ENCODE measurements around the gene MARCHF7. TPM values are rescaled to one million over a fixed set of nuclear protein-coding genes. Genes with fewer than 3 reads are reported as not detected.
"Not testable (repeated sequence)": the region's sequence is repeated elsewhere in the genome, so short reads cannot be mapped to it uniquely, and the experiment has no call there.

Gene MARCHF7
- 51.4 and 66.9 TPM in 2 replicates for total RNA-seq

GRCh38 chr2:159712143-159712928 is at the start of gene MARCHF7:
Gene MARCHF7 (plus strand): TSS chr2:159712506. CDS start chr2:159729023, 16,517 bp downstream.
- peak; percentile 97 to 98 for DNase-seq (ENCODE audit: low read depth in 2 of 2)

DNA sequence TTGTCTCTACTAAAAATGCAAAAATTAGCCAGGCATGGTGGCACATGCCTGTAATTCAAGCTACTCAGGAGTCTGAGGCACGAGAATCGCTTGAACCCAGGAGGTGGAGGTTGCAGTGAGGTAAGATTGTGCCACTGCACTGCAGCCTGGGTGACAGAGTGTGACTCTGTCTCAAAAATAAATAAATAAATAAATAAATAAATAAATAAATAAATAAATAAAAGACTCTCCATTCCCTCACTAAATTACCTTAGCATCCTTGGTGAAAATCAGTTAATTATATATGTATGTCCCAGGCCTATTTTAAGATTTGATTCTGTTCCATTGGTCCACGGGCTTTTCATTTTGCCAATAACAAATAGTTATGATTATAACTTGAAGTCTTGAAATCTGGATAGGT is 44.9 kb upstream of the MARCHF7 start:
- not testable (repeated sequence) for DNase-seq (ENCODE audit: low read depth in 2 of 2)

DNA sequence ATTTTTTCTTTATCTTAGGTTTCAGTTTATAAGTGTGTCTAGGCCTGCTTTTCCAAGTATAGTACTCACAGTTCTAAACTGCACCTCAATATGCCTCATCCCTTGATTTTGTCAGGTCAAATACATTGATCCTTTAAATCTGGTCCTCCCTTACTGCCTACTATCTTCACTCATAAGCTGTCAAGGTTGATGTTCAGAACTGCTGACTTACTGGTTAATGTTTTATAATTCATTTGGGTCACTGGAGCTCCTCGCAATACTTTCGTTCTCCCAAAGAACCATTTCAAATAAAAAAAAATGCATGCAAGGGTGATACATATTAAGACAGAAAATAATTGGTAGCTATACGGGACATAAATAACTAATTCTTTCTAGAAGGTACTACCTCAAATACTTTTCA is 41.3 kb upstream of the MARCHF7 start:
- no peak for DNase-seq (ENCODE audit: low read depth in 2 of 2)

DNA sequence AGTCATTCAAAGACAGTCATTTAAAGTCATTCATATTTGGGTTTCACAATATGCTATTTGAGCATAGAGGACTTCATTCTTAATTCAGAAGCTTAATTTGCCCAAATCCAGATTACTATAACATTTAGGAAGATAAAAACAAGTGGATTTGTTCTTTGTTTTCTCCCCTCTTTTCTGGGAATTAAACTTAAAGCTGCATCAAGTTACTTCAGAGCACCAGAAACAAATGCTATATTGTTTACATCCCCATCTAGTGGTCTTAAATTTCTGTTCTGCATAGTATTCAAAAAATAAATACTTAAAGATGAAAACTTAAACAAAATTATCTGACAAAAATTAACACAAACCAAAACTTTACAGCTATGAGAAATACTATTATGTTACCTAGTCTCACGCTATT is 34.7 kb upstream of the MARCHF7 start:
- DNase-seq (ENCODE audit: low read depth in 2 of 2): peak; percentile 40 to 47

GRCh38 chr2:159680692-159681091 is 31.6 kb upstream of the MARCHF7 start:
- no peak for DNase-seq (ENCODE audit: low read depth in 2 of 2)

DNA sequence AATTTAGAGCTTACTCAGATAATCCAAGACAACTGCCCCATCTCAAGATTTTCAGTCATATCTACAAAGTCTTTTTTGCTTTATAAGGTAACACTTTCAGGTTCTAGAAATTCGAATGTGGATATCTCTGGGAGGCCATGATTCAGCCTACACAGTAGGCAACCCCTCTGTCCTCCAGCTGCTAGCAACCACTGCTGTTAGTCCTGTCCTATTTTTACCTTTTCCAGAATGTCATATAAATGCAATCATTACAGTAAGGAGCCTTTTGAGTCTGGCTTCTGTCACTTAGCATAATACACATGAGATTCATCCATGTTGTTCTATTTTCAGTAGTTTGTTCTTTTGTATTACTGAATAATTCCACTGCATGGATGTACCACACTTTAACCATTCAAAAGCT is 28.5 kb upstream of the MARCHF7 start:
- DNase-seq (ENCODE audit: low read depth in 2 of 2): no peak

DNA sequence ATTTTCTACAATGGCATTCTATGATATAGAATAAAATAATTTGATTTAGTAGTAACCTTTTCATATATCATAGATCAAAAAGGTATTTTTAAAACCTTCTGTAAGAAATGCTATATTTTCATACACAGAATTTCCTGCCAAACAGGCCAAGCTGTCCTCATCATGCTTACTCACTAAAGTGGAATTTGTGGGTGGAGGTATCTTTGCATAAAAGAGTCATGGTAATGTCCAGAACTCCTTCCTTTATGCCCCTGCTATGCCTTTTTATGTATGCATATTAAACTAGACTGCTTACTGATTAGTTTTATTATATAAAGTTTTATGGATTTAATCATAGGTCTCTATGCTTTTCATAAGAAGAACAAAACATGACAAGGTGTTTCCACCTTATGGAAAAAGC is 27.5 kb upstream of the MARCHF7 start:
- peak in 1 of 2 donors; percentile 53 for DNase-seq (ENCODE audit: low read depth in 2 of 2)

- no peak for DNase-seq (ENCODE audit: low read depth in 2 of 2)
Observed at GRCh38 chr2:159694500-159695040, 17.7 kb upstream of the MARCHF7 start.

DNA sequence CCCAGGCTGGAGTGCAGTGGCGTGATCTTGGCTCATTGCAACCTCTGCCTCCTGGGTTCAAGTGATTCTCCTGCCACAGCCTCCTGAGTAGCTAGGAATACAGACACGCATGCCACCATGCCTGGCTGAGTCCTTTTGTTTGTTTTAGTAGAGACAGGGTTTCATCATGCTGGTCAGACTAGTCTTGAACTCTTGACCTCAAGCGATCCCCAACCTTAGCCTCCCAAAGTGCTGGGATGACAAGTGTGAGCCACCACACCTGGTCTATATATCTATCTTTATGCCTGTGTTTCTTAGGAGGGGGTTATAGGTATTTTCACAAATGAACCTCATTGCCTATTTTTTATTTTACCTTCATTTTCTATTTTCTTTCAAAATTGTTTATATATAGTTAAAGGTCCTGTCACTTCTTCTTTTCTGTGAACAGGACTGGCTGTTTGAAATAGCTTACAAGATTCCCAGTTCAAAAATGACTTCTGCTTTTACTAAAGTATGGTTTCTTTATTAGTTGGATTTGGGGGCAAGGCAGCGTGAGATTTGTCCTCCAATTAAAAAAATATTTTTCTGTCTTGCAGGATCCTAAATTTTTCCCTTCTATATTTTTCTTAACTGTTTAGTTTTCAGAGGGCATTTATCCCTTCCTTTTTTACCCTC is 16.4 kb upstream of the MARCHF7 start:
- DNase-seq (ENCODE audit: low read depth in 2 of 2): no peak

- DNase-seq (ENCODE audit: low read depth in 2 of 2): no peak
Observed at GRCh38 chr2:159703491-159703890, 8.8 kb upstream of the MARCHF7 start.

GRCh38 chr2:159706385-159706980 is 5.8 kb upstream of the MARCHF7 start:
- DNase-seq (ENCODE audit: low read depth in 2 of 2): no peak

DNA sequence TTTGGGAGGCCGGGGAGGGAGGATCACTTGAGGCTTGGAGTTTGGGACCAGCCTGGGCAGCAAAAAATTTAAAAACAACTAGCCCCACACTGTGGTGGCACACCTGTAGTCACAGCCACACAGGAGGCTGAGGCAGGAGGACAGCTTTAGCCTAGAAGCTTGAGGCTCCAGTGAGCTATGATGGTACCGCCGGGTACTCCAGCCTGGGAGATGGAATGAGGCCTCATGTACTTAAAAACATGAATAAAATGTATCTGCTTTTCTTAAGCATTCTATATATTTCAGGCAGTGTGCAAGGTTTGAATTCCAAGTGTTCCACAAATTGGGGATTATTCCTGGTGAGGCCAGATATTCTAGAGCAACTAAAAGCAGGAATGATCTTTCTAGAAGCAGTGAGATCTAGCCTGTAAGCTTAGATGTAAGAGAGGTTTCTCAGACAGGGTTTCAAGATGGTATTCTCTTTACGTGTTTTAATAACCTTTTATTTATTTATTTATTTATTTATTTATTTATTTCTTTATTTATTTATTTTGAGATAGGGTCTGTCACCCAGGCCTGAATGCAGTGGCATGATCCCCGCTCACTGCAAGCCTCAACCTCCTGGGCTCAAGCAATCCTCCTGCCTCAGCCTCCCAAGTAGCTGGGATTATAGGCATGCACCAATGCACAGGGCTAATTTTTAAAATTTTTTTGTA is 4.1 kb upstream of the MARCHF7 start:
- no peak for DNase-seq (ENCODE audit: low read depth in 2 of 2)

- DNase-seq (ENCODE audit: low read depth in 2 of 2): peak; percentile 64 to 79
Observed at GRCh38 chr2:159710601-159711180, 1.6 kb upstream of the MARCHF7 start.

GRCh38 chr2:159711562-159712142 is 654 bp upstream of the MARCHF7 start:
- no peak for DNase-seq (ENCODE audit: low read depth in 2 of 2)

DNA sequence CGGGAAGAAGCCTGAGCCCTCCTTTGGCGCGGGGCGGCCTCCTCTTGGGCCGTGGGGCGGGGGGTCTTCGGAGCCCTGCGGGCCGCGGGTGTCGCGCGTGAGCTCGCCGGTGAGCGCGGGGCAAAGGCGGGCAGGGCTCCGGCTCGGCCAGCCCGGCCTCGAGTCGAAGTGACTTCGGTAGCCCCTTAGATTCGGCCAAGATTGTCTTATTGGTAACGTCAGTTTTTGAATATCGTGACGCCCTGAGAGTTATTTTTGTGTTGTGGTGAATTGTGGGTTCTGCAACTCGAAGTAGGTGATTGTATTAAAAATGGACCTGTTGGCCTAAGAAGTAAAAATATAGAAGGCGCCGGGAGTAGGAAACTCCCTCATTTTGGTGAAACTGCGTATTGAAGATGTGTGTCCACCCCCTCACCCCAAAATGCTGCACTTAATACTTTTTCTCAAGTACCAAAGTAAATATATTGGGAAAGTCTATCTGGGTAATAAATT is 669 bp downstream of the MARCHF7 start:
- DNase-seq (ENCODE audit: low read depth in 2 of 2): peak in 1 of 2 donors; percentile 32

GRCh38 chr2:159713631-159714246 is 1.4 kb downstream of the MARCHF7 start:
- peak; percentile 31 to 52 for DNase-seq (ENCODE audit: low read depth in 2 of 2)

GRCh38 chr2:159714247-159714930 is 2.1 kb downstream of the MARCHF7 start:
- DNase-seq (ENCODE audit: low read depth in 2 of 2): peak; percentile 13 to 79

DNA sequence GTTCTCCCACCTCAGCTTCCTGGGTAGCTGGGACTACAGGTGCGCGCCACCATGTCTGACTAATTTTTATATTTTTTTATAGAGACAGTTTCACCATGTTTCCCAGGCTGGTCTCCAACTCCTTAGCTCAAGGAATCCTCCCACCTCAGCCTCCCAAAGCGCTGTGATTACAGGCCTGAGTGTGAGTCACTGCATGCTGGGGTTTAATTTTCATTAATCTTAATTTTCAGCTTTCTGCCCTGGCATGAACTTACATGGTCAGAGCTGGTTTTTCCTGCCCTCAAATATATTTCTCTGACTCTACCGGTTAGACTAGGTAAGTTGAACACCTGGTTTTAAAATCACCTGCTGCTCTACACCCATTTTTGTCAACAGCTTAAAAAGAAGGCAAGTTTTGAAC is 3.1 kb downstream of the MARCHF7 start:
- no peak for DNase-seq (ENCODE audit: low read depth in 2 of 2)

DNA sequence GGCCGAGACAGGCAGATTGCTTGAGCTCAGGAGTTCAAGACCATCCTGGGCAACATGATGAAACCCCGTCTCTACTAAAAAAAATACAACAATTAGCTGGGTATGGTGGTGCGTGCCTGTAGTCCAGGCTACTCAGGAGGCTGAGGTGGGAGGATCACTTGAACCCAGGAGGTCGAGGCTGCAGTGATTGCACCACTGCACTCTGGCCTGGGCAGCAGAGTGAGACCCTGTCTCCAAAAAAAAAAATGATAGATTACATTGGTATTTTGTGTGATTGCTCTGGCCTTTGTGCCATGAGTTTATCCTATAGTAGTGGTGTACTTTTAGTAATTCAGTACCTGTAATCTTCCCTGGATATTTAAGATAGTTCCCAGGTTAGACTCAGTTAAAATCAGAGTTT is 4.1 kb downstream of the MARCHF7 start:
- not testable (repeated sequence) for DNase-seq (ENCODE audit: low read depth in 2 of 2)

- no peak for DNase-seq (ENCODE audit: low read depth in 2 of 2)
Observed at GRCh38 chr2:159716857-159717256, 4.6 kb downstream of the MARCHF7 start.
